ENCODE results near the gene GDI1.
A peak's percentile ranks its signal among the peaks of the same experiment; 100 is the strongest.

The GDI1 gene

DNA sequence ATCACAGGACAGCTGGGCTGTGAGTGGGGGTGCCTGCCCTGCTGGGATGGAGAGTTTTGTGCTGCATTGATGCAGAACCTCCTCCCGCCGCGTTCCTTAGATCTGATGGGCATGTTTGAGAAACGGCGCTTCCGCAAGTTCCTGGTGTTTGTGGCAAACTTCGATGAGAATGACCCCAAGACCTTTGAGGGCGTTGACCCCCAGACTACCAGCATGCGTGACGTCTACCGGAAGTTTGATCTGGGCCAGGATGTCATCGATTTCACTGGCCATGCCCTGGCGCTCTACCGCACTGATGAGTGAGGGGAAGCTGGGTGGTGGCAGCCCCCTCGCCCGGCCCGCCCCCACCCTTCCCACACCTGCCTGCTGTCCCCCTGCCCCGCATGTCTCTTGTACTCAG lies 2.9 kb downstream of the GDI1 start:
- DNase-seq, result no peak

DNA sequence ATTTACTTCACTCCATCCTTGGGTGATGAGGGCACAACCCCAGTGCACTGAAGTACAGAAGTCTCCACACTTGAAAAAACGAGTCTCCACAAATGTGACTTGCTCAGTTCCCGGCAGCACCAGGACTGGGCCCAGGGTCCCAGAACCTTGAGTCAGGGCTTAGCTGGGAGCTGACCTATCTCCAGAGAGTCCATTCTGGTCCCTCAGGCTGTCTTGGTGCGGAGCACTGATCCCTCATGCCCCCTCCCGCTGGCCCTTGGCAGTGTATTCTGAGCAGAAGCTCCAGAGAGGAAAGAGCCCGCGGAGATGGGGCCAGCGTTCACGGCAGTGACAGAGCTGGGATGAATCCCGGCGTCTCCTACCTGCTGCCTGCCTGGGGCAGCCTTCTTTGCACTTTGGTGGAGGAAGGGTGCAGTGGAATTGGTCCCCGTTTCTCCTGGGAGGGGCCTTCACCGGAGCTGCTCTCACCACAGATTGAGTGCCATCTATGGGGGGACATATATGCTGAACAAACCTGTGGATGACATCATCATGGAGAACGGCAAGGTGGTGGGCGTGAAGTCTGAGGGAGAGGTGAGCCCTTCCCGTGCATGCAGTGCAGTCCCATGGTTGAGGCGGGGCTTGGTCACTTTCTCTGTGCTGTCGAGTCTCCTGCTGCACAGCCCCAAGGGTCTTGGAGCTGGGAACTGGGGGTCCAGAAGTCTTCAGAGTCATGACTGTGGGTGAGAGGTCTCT lies 3.8 kb downstream of the GDI1 start:
- DNase-seq, result no peak

DNA sequence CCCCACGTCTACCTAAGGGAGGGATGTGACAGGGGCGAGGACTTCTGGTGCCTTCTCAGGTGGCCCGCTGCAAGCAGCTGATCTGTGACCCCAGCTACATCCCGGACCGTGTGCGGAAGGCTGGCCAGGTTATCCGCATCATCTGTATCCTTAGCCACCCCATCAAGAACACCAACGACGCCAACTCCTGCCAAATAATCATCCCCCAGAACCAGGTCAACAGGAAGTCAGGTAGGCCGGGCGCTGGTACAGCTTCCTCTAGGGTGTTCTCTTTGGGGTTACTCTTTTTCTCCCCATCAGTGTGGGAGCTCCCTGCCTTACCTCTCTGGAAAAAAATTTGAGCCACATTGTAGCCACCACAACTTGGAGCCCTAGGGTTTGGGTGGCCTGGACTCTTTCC lies 4.6 kb downstream of the GDI1 start:
- no peak for DNase-seq

DNA sequence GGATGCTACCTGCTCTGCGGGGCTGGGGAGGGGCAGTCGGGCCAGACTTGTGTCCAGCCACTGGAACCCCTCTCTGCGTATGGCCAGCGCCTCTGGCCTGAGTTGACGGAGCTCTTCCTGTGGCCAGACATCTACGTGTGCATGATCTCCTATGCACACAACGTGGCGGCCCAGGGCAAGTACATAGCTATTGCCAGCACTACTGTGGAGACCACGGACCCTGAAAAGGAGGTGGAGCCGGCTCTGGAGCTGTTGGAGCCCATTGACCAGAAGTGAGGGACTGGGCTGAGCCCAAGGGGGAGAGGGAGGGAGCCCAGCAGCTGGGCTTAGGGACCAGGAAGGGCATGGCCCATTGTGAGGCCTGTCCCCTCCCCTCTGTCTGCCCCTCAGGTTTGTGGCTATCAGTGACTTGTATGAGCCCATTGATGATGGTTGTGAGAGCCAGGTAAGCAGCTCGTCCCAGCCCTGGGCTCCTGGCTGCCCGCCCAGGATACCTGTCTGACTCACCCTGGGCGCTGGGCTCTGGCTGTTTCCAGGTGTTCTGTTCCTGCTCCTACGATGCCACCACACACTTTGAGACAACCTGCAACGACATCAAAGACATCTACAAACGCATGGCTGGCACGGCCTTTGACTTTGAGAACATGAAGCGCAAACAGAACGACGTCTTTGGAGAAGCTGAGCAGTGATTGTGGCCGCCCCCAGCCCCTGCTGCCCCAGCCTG lies 5.2 kb downstream of the GDI1 start:
- no peak for DNase-seq

DNA sequence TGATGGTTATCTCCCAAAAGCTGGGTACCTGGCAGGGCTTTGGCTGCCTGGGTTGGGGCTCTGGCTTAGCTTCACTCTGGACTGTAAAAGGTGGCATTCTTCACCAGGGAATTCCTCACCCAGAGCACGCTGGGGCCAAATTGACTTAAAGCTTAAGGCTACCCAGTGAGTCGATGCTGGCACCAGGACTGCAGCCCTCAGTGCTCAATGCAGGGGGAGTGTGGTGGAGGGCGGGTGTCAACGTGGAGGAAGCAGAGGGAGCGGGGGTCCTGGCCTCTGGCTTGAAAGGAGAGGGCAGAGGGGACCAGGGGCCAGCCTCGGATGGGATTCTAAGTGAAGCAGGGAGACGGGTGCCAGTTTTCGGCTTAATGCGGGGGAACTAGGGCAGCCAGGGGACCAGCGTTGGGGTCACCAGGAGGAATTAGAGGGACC lies 6.5 kb downstream of the GDI1 start:
- no peak for DNase-seq

DNA sequence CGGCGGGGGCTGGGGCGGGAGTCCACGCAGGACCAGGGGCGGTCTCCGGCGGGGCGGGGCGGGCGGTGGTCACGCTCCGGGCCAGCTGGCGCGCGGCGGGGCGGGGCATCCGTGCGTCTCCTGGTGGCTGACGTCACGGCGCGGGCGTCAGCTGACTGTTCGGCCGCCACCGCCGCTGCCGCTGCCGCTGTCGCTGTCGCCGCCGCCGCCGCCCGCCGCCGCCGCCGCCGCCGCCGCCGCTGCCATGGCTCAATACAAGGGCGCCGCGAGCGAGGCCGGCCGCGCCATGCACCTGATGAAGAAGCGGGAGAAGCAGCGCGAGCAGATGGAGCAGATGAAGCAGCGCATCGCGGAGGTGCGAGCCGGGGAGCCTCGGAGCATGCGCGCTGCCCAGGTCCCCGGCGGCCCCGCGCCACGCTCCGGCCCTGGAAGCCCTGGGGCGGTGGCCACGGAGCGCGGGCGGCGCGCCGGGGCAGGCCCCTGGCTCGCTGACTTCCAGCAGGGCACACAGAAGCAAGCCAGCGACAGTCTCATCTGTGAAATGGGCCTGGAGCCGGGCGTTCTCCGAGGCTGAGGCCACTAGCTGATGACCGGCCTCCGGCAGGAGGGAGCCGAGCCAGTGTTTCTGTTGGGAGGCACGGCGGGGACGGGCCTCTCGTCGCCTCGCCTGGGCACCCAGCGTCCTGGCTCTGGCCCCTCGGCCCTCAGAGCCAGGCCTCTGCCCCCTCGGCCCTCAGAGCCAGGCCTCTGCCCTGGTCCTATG lies 7.2 kb downstream of the GDI1 start, which contains the start of gene FAM50A:
Gene FAM50A (plus strand): TSS at position 150 of the 763 bp plus-strand sequence. CDS start 95 bp downstream, at position 245.
- DNase-seq, result peak in 3 of 4 experiments; percentile 15 to 60 (median 26)

DNA sequence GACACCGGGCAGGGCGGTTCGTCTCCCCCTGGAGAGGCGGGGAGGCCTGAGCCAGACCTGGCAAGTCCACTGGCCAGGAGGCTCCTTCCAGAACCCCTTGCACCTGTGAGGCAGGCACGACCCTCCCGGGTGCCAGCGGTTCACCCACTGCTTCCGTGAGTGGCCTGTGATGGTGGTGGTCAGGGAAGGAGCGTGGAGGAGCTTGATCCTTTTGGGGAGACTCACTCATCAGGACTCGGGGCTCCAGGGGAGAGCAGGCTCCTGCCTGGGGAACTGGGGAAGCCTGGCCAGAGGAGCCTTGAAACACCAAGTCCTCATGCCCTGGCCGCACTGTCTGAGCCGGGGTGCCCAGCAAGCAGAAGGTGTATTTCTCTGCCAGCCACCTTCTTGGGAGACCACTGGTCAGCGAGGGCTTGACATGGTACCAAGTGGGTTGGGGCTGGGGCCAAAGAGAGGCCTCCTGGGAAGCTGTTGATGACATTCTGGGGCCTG lies 7.8 kb downstream of the GDI1 start:
- DNase-seq, result no peak

DNA sequence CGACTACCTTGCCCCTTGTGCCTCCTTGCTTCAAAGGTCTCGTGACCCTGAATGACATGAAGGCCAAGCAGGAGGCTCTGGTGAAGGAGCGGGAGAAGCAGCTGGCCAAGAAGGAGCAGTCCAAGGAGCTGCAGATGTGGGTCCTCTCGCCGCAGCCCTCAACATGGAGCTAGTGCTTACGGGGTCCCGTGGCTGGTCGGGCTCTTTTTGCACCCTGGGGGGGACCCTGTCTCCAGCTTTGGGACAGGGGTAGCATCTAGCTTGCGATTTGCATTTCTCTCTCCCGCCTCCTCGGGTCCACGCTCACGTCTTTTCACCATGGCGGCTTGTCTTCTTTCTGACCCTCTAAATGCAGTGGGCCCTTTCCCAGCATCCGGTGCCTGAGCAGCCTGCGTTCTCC lies 8.8 kb downstream of the GDI1 start:
- DNase-seq, result no peak

DNA sequence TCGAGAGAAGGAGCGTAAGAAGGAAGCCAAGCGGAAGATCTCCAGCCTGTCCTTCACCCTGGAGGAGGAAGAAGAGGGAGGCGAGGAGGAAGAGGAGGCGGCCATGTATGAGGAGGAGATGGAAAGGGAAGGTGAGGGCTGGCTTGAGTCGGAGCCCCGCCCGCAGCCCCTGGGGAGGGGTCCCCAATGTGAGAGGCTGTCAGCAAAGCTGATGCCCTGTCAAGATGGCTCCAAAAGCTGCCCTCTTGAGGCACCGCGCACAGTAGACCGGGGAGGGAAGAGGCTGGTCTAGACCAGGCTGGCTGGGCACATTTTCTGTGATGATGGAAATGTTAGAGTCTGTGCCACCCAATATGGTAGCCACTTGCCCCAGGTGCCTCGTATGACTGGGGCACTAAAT lies 9.5 kb downstream of the GDI1 start:
- no peak for DNase-seq

DNA sequence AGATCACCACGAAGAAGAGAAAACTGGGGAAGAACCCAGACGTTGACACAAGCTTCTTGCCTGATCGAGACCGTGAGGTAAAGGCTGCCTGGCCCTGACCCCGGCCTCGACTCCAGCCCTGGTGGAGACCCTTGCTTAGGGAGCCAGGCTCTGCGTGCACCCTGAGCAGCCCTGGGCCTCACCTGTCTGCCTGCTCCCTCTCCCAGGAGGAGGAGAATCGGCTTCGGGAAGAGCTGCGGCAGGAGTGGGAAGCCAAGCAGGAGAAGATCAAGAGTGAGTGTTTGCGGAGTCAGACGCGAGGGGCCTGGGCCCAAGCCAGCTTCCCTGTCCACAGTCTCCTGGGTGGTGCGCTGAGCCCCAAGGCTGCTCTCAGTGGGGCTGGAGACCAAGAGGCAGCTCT lies 11.5 kb downstream of the GDI1 start:
- no peak for DNase-seq

DNA sequence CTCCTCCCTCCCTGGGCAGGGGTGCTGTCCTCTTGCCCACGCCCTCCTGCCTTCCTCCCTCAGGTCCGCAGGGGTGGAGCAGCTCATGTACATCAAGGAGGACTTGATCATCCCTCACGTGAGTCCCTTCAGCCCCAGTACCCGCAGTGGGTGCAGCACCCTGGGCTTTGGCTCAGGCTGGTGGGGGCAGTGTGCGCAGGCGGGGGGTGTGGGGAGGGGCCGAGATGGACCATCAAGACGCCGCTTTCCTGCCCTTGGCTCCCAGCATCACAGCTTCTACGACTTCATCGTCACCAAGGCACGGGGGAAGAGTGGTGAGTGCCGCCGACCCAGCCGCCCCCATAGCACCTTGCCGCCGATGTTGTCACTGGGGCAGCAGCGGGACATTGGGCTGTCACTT lies 12.7 kb downstream of the GDI1 start:
- DNase-seq, result no peak

DNA sequence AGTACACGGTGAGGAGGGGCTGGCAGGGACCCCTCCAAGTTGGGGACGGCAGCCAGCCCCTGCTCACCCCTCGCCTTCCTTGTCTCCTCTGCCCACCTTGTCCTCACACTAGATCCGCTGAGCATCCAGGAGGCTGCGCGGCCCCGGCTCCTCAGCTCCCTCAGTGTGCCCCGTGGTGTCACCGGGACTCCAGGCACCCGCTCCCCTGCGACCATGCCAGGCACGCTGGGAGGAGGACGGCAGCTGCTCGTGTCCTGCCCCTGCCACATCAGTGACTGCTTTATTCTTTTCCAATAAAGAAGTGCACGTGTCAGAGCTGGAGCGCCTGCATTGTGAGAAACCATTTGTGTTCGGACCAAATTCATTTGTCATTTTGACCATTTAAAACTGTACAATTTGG lies 13.4 kb downstream of the GDI1 start:
- DNase-seq, result no peak

DNA sequence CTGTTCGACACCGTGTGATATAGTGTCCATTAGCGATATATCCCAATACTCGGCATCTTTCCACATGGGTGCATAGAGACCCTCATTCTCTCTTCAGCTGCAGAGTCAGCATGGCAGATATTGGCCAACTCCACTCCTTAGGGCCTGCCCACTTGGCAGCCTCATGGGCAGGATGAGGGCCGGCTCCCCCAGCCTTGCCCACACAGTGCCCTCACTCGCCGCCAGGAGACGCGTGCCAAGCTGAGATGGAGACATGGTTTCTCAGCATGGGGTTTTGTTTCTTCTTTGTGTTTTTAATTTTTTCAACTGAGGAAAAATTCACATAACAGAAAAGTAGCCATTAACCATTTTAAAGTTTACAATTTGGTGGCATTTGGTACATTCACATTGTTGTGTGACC lies 15.9 kb downstream of the GDI1 start:
- no peak for DNase-seq

DNA sequence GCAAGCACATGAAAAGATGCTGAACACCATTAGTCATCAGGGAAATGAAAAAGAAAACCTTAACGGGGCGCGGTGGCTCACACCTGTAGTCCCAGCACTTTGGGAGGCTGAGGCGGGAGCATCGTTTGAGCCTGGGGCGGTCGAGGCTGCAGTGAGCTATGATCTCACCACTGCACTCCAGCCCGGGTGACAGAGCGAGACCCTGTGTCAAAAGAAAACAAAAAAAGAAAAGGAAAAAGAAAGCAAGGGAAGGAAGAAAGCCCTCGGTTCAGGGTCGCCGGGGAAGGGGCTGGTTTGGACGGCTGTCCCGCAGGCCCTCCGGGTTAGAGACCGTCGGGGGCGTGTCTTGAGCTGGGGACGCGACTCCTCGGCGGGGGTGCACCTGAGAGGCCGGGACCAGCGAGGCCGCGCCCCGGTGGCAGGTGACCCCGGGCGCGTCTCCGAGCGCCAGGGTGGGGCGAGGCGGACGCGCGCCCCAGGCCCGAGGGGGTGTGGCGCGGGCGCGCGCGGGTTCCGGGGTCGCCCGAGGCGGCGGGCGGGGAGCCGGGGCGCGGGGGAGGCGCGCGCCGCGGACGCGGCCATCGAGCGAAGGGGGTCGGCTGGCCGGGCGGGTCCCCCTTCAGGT lies 20.6 kb downstream of the GDI1 start:
- DNase-seq, result peak in 2 of 4 experiments; percentile 33 to 68

DNA sequence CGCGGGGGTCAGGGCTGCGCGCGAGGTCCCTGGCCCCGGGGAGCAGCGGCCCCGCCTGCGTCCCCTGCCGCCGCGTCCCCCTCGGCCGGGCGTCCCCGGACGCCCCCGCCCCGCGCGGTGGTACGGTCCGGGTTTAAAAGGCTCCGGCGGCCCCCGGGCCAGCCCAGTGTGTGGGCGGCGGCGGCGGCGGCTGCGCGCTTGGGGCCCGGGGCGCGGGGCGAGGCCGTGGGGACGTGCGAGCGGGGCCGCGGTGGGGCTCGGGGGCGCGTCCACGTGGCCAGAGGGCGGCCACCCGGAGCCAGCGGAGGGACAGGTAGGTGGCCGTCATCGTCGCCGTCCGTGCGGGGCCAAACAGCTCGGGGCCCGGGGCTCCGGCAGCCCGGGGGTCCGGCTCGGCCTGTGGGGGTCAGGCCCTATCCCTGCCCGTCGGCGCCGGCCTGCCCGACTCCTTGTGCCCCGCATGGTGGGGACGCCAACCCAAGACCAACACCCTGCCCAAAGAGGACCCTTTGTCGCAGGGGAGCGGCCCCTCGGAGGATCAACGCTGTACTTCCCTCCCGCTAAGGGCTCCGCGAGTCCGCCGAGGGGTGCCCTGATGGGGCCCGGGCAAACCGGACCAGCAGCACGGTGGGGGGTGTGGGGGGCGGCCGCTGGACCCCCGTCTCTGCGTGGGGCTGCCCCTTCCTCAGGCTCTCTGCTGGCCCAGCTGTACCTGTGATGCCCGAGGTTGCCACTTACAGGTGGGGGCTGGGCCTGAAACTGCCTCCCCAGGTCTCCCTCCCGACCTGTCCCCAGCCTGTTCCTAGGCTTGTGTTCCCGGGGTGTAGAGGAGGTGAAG lies 21.4 kb downstream of the GDI1 start, which contains the start of gene PLXNA3:
Gene PLXNA3 (plus strand): TSS at position 166 of the 838 bp plus-strand sequence. CDS start 1,903 bp downstream, outside the sequence.
- peak; percentile 8 to 68 (median 30) for DNase-seq

DNA sequence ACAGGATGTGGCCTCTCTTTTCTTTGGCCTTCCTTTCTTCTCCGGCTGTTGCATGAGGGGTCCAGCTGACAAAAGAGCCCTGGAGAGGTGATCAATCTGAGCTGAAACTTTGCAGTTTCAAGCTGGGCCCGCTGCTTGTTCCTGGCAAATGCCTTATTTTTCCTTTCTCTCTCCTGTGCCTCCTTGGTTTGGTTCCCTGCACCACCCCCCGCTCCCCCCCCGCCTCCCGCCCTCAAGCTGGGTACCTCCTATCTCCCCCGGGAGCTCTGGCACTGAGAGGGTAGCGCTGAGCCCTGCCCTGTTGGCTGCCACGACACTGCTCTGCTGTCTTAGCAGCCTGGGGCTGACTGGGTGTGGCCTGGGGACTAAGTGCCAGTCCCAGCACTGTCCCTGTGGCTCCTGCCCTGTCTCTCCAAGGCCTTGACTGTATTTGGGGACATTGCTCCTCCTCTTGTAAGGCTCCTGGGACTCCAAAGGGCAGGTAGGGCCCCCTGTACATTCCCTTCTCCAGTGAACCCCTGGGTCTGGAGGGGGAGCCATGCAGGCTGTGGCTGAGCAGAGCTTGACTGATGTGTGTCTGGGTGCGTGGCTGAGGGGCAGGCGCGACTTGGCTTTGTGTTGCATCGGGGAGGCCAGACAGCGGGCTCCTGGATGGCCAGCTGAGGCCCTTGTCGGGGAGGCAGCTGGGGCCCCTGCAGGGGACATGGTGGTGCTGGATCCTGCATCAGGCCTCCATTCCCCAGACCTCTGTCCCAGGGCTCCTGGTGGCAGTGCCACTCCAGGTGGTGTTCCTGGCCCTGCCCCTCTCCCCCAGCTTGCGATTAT lies 22.2 kb downstream of the GDI1 start:
- no peak for DNase-seq

DNA sequence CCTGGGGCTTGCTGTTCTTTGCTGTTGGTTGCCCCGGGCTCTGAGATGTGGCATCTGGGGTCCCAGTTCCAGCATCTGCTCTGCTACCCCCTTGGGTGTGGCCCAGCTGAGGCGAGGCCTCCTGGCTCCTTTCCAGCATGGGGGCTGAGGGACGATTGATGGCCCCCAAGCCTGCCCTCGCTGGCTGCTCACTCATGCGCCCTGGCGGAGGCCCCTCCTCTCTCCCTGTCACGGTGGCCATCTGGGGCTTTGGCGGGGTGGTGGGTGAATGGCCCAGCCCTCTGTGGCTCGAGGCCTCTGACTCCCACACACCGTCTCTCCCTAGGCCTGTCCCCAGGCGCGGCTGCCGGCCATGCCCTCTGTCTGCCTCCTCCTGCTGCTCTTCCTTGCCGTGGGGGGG lies 22.9 kb downstream of the GDI1 start:
- DNase-seq, result no peak

DNA sequence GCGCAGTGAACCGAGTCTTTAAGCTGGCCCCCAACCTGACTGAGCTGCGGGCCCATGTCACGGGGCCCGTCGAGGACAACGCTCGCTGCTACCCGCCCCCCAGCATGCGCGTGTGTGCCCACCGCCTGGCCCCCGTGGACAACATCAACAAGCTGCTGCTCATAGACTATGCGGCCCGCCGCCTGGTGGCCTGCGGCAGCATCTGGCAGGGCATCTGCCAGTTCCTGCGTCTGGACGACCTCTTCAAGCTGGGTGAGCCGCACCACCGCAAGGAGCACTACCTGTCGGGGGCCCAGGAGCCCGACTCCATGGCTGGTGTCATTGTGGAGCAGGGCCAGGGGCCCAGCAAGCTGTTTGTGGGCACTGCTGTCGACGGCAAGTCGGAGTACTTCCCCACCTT lies 23.4 kb downstream of the GDI1 start:
- DNase-seq, result no peak

DNA sequence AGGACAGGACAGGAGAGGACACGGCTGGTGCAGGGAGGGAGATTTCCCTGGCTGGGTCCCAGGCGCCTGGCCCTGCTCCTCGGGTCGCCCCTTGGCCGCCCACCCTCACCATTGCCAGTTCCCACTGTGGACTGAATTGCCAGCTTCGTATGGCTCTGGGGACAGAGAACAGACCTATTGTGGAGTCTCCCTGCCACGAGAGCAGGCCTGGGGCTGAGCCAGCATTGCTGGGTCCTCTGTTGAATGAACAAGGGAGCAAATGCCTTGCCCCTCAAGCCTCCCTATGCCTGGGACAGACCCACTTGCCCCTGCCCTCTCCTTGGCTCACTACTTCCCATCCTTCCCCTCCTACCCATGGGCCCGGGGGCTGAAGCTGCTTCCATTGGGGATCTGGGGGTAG lies 25.4 kb downstream of the GDI1 start:
- DNase-seq, result no peak

DNA sequence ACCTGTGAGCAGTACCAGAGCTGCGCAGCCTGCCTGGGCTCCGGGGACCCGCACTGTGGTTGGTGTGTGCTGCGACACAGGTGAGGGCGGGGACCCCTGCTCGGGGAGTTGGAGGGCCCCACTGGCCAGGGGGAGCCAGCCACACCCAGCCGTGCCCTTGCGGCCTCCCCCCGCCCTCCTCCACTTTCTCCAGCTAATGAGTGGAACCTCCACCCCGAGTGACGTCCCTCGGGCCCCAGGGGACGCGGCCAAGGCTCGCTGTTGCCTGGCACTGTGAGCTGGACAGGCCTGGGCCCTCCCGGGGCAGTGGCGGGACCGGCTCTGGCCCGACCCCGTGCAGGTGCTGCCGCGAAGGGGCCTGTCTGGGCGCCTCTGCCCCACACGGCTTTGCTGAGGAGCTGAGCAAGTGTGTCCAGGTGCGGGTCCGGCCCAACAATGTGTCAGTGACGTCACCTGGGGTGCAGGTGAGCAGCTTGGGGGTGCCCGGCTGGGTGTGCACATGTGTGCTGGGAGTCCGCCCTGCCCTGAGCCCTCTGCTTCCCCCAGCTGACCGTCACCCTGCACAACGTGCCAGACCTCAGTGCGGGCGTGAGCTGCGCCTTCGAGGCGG lies 26.8 kb downstream of the GDI1 start:
- no peak for DNase-seq

All from activated naive CD4-positive, alpha-beta T cell (primary cell).